AG09319 (cell line): ENCODE results near the gene SLC16A4.
A peak's percentile ranks its signal among the peaks of the same experiment; 100 is the strongest.
"Not testable (repeated sequence)": the region's sequence is repeated elsewhere in the genome, so short reads cannot be mapped to it uniquely, and the experiment has no call there.

Experiments
- DNase-seq: peaks from one replicate; pipeline ENCODE4 v3.0.0-alpha.2; 2010; ENCODE audit warnings: low read depth; ENCODE audit errors: extremely low read depth
- TF ChIP-seq, protein P1 (sequence below): IDR thresholded peaks from 2 replicates; pipeline ENCODE4 v1.5.1; 2011; ENCODE audit warnings: low read depth, mild to moderate bottlenecking, inconsistent platforms, low read length, moderate library complexity

Gene SLC16A4

GRCh38 chr1:110407260-110408210, 16.7 kb upstream of the SLC16A4 start, which contains the start of gene LAMTOR5:
LAMTOR5 (minus strand) TSS chr1:110407694; CDS start chr1:110407620, 74 bp downstream.
- TF ChIP-seq, protein P1, sequence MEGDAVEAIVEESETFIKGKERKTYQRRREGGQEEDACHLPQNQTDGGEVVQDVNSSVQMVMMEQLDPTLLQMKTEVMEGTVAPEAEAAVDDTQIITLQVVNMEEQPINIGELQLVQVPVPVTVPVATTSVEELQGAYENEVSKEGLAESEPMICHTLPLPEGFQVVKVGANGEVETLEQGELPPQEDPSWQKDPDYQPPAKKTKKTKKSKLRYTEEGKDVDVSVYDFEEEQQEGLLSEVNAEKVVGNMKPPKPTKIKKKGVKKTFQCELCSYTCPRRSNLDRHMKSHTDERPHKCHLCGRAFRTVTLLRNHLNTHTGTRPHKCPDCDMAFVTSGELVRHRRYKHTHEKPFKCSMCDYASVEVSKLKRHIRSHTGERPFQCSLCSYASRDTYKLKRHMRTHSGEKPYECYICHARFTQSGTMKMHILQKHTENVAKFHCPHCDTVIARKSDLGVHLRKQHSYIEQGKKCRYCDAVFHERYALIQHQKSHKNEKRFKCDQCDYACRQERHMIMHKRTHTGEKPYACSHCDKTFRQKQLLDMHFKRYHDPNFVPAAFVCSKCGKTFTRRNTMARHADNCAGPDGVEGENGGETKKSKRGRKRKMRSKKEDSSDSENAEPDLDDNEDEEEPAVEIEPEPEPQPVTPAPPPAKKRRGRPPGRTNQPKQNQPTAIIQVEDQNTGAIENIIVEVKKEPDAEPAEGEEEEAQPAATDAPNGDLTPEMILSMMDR = peak; percentile 17
- peak; percentile 76 for DNase-seq

- not testable (repeated sequence) for DNase-seq
Observed at GRCh38 chr1:110406407-110406806, 15.6 kb upstream of the SLC16A4 start.

GRCh38 chr1:110404401-110404800, 13.6 kb upstream of the SLC16A4 start:
- DNase-seq = no peak
- TF ChIP-seq, protein P1 = no peak

DNA sequence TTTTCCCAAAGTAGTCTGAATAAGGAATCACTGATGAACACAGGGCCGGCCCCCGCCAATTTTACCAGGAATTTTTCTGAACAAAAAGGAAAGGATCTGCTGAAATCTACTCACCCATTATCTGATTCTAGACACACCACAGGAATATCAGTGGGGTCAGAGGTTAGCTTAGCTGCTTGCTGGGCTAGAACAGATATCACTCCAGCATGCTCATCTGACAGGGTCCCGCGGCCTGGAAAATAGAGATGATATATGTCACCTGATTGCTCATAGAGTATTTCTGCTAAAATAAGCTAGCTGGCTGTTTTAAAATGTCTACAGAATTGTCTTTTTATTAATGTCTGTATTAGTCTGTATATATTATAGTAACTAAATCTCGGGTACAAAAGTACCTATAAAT, 13.0 kb upstream of the SLC16A4 start:
- no peak for DNase-seq
- TF ChIP-seq, protein P1 = no peak

GRCh38 chr1:110396259-110396958, 5.6 kb upstream of the SLC16A4 start:
- not testable (repeated sequence) for DNase-seq

- no peak for DNase-seq
- TF ChIP-seq, protein P1 = no peak
Observed at GRCh38 chr1:110394493-110394820, 3.6 kb upstream of the SLC16A4 start.

DNA sequence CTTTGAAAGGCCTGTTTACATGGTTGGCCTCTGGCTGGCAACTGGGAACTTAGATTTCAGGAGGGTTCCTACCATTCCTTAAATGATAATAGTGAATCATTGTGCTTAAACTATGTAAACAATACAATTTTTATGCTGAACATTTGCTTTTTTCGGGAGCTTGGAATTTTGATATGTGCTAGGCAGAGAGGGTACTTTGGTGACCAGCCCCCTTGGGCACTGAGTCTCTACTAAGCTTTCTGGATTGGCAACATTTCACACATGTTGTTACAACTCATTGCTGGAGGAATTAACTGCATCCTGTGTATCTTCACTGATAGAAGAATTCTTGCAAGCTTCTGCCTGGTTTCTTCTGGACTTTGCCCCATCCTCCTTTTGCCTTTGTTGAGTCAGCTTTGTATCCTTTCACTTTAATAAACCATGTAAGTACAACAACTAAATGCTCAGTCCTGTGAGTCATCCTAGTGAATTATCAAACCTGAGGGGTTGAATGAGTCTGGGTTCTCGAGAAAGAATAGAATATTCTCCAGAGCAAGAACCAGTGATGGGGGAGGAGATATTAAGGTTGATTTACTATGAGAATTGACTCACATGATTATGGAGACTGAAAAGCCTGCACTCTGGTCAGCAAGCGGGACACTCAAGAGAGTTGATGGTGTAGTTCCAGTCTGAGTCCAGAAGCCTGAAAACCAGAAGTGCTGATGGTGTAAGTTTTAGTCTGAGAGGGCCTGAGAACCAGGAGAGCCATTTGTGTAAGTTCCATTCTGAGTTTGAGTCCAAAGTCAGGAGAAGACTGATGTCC, 3.1 kb upstream of the SLC16A4 start:
- no peak for DNase-seq
- TF ChIP-seq, protein P1 = no peak

GRCh38 chr1:110393286-110393685, 2.5 kb upstream of the SLC16A4 start:
- TF ChIP-seq, protein P1 = no peak
- DNase-seq = no peak
